ENCODE results near the gene AKAP17A. TPM values are rescaled to one million over a fixed set of nuclear protein-coding genes. Genes with fewer than 3 reads are reported as not detected.

The AKAP17A gene
- total RNA-seq, 1 donor from 2014 or later = 30.8 TPM

GRCh38 chrX:1597345-1598020 is 6.1 kb downstream of the AKAP17A start:
- TF ChIP-seq, protein P1, sequence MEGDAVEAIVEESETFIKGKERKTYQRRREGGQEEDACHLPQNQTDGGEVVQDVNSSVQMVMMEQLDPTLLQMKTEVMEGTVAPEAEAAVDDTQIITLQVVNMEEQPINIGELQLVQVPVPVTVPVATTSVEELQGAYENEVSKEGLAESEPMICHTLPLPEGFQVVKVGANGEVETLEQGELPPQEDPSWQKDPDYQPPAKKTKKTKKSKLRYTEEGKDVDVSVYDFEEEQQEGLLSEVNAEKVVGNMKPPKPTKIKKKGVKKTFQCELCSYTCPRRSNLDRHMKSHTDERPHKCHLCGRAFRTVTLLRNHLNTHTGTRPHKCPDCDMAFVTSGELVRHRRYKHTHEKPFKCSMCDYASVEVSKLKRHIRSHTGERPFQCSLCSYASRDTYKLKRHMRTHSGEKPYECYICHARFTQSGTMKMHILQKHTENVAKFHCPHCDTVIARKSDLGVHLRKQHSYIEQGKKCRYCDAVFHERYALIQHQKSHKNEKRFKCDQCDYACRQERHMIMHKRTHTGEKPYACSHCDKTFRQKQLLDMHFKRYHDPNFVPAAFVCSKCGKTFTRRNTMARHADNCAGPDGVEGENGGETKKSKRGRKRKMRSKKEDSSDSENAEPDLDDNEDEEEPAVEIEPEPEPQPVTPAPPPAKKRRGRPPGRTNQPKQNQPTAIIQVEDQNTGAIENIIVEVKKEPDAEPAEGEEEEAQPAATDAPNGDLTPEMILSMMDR (IDR thresholded peaks at IDR 0.05; ENCODE audit: partially characterized antibody, unreplicated experiment) = no peak
- Mint-ChIP-seq H3K4me1 (ENCODE audit: low read depth, unreplicated experiment) (peaks cover 2% of the 10 kb centered on the region), H3K36me3 (ENCODE audit: unreplicated experiment) (peaks cover 4% of the 10 kb centered on the region), H3K4me3 (ENCODE audit: unreplicated experiment) (no peak overlapping the region), H3K27me3 (ENCODE audit: unreplicated experiment) (peaks cover 10% of the 10 kb centered on the region), H3K27ac (ENCODE audit: unreplicated experiment) (no peak overlapping the region), H3K9me3 (ENCODE audit: unreplicated experiment) (peaks cover 2% of the 10 kb centered on the region)
- no peak for DNase-seq

DNA sequence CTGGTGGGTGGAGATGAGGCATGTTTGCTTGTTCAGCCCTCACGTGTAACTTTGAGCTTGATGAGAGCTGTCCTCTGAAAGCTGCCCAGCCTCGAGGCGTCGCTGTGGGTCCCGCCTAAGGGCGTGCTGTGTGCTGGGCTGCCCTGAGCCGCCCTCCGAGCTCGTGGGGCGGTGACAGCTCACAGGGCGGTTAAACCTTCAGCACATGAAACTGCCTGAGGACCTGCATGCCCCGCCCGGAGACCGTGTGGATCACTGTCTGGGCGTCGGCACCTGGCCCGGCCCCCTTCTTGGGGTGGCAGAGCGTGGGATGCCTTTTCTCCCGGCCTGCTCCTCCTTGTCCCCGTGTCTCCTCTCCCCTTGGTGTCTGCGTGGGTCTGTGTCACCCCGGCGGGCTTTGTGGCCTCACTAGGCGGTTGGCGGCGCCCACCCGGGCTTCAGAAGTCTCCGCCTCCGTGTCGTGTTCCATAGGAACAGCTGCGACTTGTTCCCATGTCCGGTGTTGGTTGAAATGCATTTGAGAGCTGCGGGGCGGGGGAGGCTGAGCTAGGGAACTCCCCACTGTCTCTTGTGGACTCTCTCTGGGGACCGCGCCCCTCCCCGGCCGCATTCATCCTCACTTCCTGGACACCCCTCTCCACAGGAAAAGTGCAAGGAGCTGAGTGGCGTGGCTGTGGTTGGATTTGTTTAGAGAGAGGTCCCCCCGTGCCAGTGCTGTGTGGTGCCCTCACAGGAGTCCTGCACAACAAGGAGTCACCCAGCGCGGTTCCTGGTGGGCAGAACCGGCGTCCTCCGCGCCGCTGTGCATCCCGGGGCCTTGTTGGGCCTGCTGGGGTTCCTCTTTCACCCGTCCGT is 6.8 kb downstream of the AKAP17A start:
- TF ChIP-seq, protein P1 (IDR thresholded peaks at IDR 0.05; ENCODE audit: partially characterized antibody, unreplicated experiment) = no peak
- Mint-ChIP-seq H3K4me3 (ENCODE audit: unreplicated experiment) (no peak overlapping the region), H3K4me1 (ENCODE audit: low read depth, unreplicated experiment) (no peaks in the 10 kb centered on the region), H3K36me3 (ENCODE audit: unreplicated experiment) (peaks cover 4% of the 10 kb centered on the region), H3K27me3 (ENCODE audit: unreplicated experiment) (peaks cover 7% of the 10 kb centered on the region), H3K27ac (ENCODE audit: unreplicated experiment) (no peak overlapping the region), H3K9me3 (ENCODE audit: unreplicated experiment) (peaks cover 2% of the 10 kb centered on the region)
- DNase-seq = no peak

GRCh38 chrX:1598876-1599790 is 7.7 kb downstream of the AKAP17A start:
- Mint-ChIP-seq H3K27ac (ENCODE audit: unreplicated experiment) (no peak overlapping the region), H3K4me1 (ENCODE audit: low read depth, unreplicated experiment) (no peaks in the 10 kb centered on the region), H3K36me3 (ENCODE audit: unreplicated experiment) (peaks cover 4% of the 10 kb centered on the region), H3K4me3 (ENCODE audit: unreplicated experiment) (no peak overlapping the region), H3K9me3 (ENCODE audit: unreplicated experiment) (peaks cover 2% of the 10 kb centered on the region), H3K27me3 (ENCODE audit: unreplicated experiment) (peaks cover 9% of the 10 kb centered on the region)
- DNase-seq = no peak
- TF ChIP-seq, protein P1 (IDR thresholded peaks at IDR 0.05; ENCODE audit: partially characterized antibody, unreplicated experiment) = no peak

- no peak for DNase-seq
- Mint-ChIP-seq H3K9me3 (ENCODE audit: unreplicated experiment) (peaks cover 2% of the 10 kb centered on the region), H3K27ac (ENCODE audit: unreplicated experiment) (no peak overlapping the region), H3K4me3 (ENCODE audit: unreplicated experiment) (no peak overlapping the region), H3K4me1 (ENCODE audit: low read depth, unreplicated experiment) (no peaks in the 10 kb centered on the region), H3K36me3 (ENCODE audit: unreplicated experiment) (peaks cover 4% of the 10 kb centered on the region), H3K27me3 (ENCODE audit: unreplicated experiment) (peaks cover 10% of the 10 kb centered on the region)
- TF ChIP-seq, protein P1 (IDR thresholded peaks at IDR 0.05; ENCODE audit: partially characterized antibody, unreplicated experiment) = no peak
Observed at GRCh38 chrX:1599791-1600405, 8.5 kb downstream of the AKAP17A start.

Measured in glutamatergic neuron (in vitro differentiated cells).